Activated naive CD8-positive, alpha-beta T cell treated with anti-CD3 and anti-CD28 coated beads, Interleukin-2, amount 10 ng/mL, durations not matched to agents 7 days and 5 days (primary cell): ENCODE results near the gene EGF. TPM values are rescaled to one million over a fixed set of nuclear protein-coding genes. Genes with fewer than 3 reads are reported as not detected.

Source experiments
- ATAC-seq: fragments of 150-1000 bp; cut with Tn5 transposase; one replicate; pipeline ENCODE4 v1.10.0; 2021; ENCODE audit warnings: low read depth, moderate library complexity
- POLR2A ChIA-PET: fragments of 350-600 bp; sonication (Branson Sonifier 250); formaldehyde crosslinking; loops from one replicate; lab custom pipeline; 2021; ENCODE audit warnings: antibody characterized with exemption; lab: Charles Lee
- DNase-seq: peaks from one replicate; pipeline ENCODE4 v3.0.0; 2021
- H3K27ac Mint-ChIP-seq: one replicate; pipeline ENCODE4 v1.8.0; 2022; ENCODE audit warnings: mild to moderate bottlenecking, mixed read lengths
- H3K27me3 Mint-ChIP-seq: one replicate; pipeline ENCODE4 v1.8.0; 2022; ENCODE audit warnings: mild to moderate bottlenecking, moderate library complexity, mixed read lengths
- H3K36me3 Mint-ChIP-seq: one replicate; pipeline ENCODE4 v1.8.0; 2021; ENCODE audit warnings: mild to moderate bottlenecking, mixed read lengths
- H3K4me1 Mint-ChIP-seq: one replicate; pipeline ENCODE4 v1.8.0; 2021; ENCODE audit warnings: mixed read lengths
- H3K4me3 Mint-ChIP-seq: one replicate; pipeline ENCODE4 v1.8.0; 2022; ENCODE audit warnings: mild to moderate bottlenecking, moderate library complexity, mixed read lengths
- H3K9me3 Mint-ChIP-seq: one replicate; pipeline ENCODE4 v1.8.0; 2021; ENCODE audit warnings: mixed read lengths
- total RNA-seq, 2 experiments: library from RNA; stranded (reverse); gene quantifications; one replicate each; pipeline ENCODE4 v1.2.3, GENCODE V29; 2021

Gene EGF
- total RNA-seq, 2 experiments from 2014 or later = not detected

DNA sequence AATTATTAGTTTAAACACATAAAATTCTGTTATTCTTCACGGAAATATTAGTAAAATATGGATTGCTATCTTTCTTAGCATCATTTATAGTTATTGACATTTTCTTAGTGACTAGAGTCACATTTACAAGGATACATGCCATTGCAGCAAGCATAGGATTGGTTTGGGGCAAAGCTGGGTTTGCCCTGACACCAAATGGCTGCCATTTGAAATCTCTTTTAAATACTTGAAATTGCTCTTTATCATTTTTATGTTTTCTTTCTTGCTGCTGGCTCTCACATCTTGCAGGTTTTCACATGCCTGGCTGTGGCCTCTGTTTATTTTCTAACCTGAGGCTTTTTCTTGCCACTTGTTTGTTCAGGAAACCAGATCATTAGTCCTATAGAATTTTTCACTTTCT, 39.9 kb downstream of the EGF start:
- POLR2A ChIA-PET = no interaction called here
- Mint-ChIP-seq H3K4me1 (no peaks in the 10 kb centered on the region), H3K36me3 (no peaks in the 10 kb centered on the region), H3K27ac (no peak overlapping the region), H3K4me3 (no peak overlapping the region), H3K27me3 (peaks cover 10% of the 10 kb centered on the region), H3K9me3 (no peaks in the 10 kb centered on the region)
- DNase-seq = no peak
- ATAC-seq = no peak

DNA sequence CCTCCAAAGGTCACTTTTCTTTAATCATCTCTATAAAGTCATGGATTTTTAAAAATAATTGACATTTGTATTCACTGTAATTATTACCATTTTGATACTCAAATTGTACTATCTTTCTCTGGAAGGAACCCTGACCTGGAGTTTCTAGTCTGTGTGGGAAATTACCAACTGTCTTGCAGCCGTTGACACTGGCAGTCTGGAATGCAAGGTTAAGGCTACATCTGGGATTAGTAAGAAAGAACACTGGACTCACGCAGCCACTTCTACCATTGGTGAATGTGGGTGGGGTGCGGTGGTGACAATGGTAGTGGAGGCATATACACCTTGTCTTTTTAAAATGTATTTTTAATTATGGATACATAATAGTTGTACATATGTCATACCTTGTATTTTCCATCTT, 40.9 kb downstream of the EGF start:
- POLR2A ChIA-PET = no interaction called here
- Mint-ChIP-seq H3K36me3 (no peaks in the 10 kb centered on the region), H3K4me3 (no peak overlapping the region), H3K27ac (no peak overlapping the region), H3K9me3 (no peaks in the 10 kb centered on the region), H3K27me3 (peaks cover 15% of the 10 kb centered on the region), H3K4me1 (no peaks in the 10 kb centered on the region)
- ATAC-seq (no peak), DNase-seq (no peak)

DNA sequence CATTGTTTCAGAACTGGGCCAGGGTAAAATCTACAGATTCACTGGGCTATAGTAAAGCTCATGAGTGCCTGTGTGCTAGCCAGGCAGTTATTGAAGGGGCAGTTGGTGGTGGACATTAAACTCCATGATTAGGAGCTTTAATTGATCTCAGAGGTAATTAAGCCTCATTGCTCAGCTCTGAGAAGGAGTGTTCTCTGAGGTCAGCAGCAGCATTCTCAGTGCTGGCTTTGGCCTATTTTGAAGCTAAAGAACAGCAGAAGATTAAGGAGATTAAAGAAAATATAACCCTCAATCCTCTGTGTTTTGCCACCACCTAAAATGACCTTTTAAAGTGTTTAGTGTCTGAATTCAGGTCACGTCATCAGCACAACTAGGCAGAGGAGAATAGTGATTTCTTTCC, 42.5 kb downstream of the EGF start:
- no peak for DNase-seq
- POLR2A ChIA-PET = no interaction called here
- Mint-ChIP-seq H3K9me3 (no peaks in the 10 kb centered on the region), H3K4me1 (no peaks in the 10 kb centered on the region), H3K27ac (no peak overlapping the region), H3K4me3 (no peak overlapping the region), H3K36me3 (no peaks in the 10 kb centered on the region), H3K27me3 (peaks cover 27% of the 10 kb centered on the region)
- no peak for ATAC-seq

DNA sequence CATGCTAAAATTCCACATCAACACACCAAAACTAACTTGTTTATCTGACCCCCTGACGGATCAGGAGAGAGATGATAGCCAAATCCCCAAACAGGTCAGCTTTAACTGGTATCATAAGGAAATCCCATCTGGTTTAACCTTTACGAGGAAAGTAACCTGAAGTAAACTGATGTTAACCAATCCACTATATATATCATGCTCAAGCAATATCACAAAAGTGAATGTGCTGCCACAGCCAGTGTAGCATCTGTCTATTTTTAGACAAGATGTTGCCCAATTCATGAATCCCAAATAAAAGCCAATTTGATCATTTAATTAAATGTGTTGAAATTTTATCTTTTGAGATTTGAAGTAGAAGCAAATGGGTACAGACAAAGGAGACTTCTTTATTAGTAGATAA, 44.5 kb downstream of the EGF start:
- H3K9me3 Mint-ChIP-seq = no peaks in the 10 kb centered on the region
- no peaks in the 10 kb centered on the region for H3K36me3 Mint-ChIP-seq
- POLR2A ChIA-PET = no interaction called here
- H3K27me3 Mint-ChIP-seq = peaks cover 25% of the 10 kb centered on the region
- no peak overlapping the region for H3K4me3 Mint-ChIP-seq
- DNase-seq (no peak), ATAC-seq (no peak)
- no peaks in the 10 kb centered on the region for H3K4me1 Mint-ChIP-seq
- no peak overlapping the region for H3K27ac Mint-ChIP-seq

DNA sequence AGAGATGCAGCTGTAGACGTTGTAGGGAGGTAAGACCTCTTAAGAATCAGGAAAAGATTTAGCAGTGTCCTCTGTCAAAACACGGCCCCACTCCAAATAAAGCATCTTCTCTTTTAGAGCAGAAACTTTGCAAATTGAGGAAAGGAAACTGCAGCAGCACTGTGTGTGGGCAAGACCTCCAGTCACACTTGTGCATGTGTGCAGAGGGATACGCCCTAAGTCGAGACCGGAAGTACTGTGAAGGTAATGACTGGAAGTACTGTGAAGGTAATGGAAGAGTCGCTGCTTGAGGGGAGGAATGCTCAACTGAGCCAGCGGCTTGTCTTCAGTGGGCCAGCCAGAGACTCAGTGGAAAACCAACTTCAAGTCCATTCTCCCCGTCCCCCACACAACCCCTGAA, 46.5 kb downstream of the EGF start:
- ATAC-seq (no peak), DNase-seq (no peak)
- H3K9me3 Mint-ChIP-seq = no peaks in the 10 kb centered on the region
- H3K27ac Mint-ChIP-seq = no peak overlapping the region
- POLR2A ChIA-PET = no interaction called here
- H3K4me1 Mint-ChIP-seq = no peaks in the 10 kb centered on the region
- H3K27me3 Mint-ChIP-seq = peaks cover 34% of the 10 kb centered on the region
- no peaks in the 10 kb centered on the region for H3K36me3 Mint-ChIP-seq
- no peak overlapping the region for H3K4me3 Mint-ChIP-seq

DNA sequence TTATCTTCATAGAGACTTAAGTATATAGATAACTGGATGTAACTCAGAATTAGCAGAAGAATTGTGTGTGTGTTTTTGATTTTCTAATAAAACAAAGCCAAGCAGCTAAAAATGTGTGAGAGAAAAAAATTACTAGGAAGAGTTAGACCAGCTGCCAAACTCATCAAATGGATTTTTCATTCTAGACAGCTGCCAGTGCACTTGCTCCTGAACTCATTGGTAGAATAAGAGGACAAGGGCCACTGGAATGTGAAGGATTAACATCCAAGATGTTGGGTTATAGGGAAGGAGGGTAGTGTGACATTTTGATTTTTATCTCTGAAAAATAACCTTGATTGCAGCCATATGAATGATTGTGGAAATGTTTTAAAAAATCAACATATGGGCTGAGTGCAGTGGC, 49.7 kb downstream of the EGF start:
- no peaks in the 10 kb centered on the region for H3K4me1 Mint-ChIP-seq
- H3K27me3 Mint-ChIP-seq = peaks cover 44% of the 10 kb centered on the region
- ATAC-seq (no peak), DNase-seq (no peak)
- POLR2A ChIA-PET = no interaction called here
- H3K4me3 Mint-ChIP-seq = no peak overlapping the region
- no peaks in the 10 kb centered on the region for H3K36me3 Mint-ChIP-seq
- no peaks in the 10 kb centered on the region for H3K9me3 Mint-ChIP-seq
- no peak overlapping the region for H3K27ac Mint-ChIP-seq

DNA sequence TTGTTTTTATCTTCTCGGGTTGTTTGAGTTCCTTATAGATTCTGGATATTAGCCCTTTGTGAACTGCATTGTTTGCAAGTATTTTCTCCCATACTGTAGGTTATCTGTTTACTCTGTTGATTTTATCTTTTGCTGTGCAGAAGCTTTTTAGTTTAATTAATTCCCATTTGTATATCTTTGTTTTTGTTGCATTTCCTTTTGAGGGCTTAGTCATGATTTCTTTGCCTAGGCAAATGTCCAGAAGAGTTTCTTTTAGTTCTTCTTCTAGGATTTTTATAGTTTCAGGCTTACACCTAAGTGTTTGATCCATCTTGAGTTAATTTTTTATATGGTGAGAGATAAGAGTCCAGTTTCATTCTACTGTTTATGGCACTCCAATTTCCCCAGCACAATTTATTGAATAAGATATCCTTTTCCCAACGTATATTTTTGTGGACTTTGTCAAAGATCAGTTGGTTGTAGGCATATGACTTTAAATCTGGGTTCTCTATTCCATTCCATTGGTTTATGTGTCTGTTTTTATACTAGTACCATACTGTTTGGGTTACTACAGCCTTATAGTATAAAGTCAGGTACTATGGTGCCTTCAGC, 54.3 kb downstream of the EGF start:
- H3K4me1 Mint-ChIP-seq = peaks cover 14% of the 10 kb centered on the region
- ATAC-seq (no peak), DNase-seq (no peak)
- POLR2A ChIA-PET = no interaction called here
- H3K4me3 Mint-ChIP-seq = no peak overlapping the region
- peaks cover 24% of the 10 kb centered on the region for H3K27me3 Mint-ChIP-seq
- no peak overlapping the region for H3K27ac Mint-ChIP-seq
- H3K9me3 Mint-ChIP-seq = no peaks in the 10 kb centered on the region
- H3K36me3 Mint-ChIP-seq = no peaks in the 10 kb centered on the region

DNA sequence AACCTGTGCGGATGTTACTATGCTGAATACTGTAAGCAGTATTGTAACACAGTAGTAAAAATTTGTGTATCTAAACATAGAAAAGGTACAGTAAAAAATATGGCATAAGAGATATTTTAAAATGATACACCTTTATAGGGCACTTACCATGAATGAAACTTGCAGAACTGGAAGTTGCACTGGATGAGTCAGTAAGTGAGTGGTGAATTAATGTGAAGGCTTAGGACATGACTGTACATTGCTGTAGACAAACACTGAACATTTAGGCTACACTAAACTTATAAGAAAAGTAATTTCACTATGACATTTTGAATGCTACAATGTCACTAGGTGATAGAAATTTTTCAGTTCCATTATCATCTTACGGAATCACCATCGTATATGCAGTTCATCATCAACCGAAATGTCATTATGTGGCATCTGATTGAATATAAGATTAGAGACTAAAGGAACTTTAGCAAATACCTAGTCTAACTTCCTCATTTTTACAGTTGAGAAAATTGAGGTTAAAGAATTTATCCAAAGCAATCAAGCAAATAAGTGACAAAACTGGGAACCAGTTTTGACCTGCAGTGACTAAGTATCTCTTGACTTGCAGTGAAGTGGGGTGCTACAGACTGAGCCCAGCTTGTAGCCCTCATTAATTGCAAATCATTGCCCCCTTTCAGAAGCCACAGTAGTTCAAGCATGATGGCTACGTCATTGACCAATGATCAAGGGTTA, 55.3 kb downstream of the EGF start:
- Mint-ChIP-seq H3K4me1 (peaks cover 18% of the 10 kb centered on the region), H3K9me3 (no peaks in the 10 kb centered on the region), H3K27ac (no peak overlapping the region), H3K27me3 (peaks cover 22% of the 10 kb centered on the region), H3K4me3 (no peak overlapping the region), H3K36me3 (no peaks in the 10 kb centered on the region)
- DNase-seq (no peak), ATAC-seq (no peak)
- POLR2A ChIA-PET = no interaction called here

DNA sequence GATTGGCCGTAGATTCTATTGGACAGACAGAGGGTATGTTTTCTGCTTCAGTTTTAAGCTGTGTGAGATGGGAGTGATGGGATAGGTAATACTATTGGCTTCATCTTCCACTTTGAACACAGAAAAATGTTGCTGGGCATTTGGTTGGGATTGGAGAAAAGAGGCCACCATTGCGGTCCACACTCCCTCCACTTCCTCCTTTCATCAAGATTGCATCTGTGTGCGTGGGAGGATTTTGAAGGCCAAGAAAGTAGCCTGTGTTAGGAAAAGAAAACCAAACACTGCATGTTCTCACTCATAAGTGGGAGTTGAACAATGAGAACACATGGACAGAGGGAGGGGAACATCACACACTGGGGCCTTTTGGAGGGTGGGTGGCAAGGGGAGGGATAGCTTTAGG, 56.4 kb downstream of the EGF start:
- DNase-seq (no peak), ATAC-seq (no peak)
- Mint-ChIP-seq H3K4me3 (no peak overlapping the region), H3K4me1 (peaks cover 23% of the 10 kb centered on the region), H3K36me3 (no peaks in the 10 kb centered on the region), H3K9me3 (no peaks in the 10 kb centered on the region), H3K27me3 (peaks cover 13% of the 10 kb centered on the region), H3K27ac (no peak overlapping the region)
- POLR2A ChIA-PET = no interaction called here

DNA sequence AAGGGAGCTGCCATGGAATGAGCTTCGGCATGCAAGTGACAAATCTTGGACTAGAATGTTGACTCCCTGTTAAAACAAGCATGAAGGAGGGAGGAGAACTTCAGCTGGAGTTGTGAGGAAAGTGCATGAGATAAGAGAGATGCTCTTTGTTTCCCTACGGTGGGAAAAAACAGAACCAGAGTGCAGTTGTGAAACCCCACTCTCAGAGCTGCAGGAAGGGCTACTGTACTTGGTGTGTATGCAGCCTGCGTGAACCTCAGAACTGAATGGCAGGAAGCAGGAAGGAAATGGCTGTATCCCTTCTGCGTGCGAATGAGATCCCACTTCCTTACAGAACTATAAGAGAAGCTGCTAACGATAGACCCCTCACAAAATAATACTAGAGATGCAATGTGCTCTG, 57.2 kb downstream of the EGF start:
- H3K4me3 Mint-ChIP-seq = peak overlapping the region; percentile 57
- peaks cover 8% of the 10 kb centered on the region for H3K27me3 Mint-ChIP-seq
- no peak for DNase-seq
- no peaks in the 10 kb centered on the region for H3K9me3 Mint-ChIP-seq
- H3K4me1 Mint-ChIP-seq = peaks cover 23% of the 10 kb centered on the region
- peak overlapping the region; percentile 58 for H3K27ac Mint-ChIP-seq
- no peaks in the 10 kb centered on the region for H3K36me3 Mint-ChIP-seq
- peak; percentile 78 for ATAC-seq
- POLR2A ChIA-PET = no interaction called here

DNA sequence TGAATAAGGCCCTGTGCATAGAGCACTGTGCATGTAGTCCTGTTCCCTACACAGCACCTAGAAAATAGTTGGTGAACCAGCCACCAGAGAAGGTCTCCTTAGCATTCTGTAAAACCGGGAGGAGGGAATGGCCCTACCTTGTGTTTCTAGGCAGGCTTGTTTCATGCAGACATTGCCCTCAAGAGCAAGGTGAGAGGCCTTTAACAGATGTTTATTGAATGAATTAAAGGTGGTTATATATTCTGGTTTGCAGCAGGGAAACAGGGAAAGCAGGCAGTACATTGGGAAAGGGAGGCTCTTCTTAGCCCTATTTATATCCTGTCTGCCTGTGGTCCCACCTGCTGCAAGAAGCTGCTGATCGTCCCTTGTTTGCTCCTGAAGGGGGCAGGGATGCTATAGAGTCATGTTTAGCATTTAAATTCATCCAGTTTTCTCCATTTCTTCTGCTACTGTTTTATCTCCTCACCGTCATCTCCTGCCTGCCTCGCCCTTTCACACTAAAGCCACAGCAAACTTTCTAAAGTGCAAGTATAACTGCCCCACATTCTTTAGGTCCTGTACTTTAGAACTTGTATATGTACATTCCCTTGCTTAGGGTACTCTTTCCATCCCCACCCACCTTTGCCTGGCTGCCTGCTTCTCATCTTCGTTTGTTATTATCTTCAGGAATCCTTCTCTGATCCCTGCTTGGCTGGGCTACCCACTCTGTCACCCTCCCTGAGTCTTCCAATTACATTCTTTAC, 60.3 kb downstream of the EGF start:
- H3K27ac Mint-ChIP-seq = no peak overlapping the region
- H3K36me3 Mint-ChIP-seq = no peaks in the 10 kb centered on the region
- H3K4me1 Mint-ChIP-seq = peaks cover 23% of the 10 kb centered on the region
- H3K27me3 Mint-ChIP-seq = peaks cover 9% of the 10 kb centered on the region
- H3K9me3 Mint-ChIP-seq = no peaks in the 10 kb centered on the region
- no peak overlapping the region for H3K4me3 Mint-ChIP-seq
- POLR2A ChIA-PET = no interaction called here
- ATAC-seq = no peak
- DNase-seq = no peak

DNA sequence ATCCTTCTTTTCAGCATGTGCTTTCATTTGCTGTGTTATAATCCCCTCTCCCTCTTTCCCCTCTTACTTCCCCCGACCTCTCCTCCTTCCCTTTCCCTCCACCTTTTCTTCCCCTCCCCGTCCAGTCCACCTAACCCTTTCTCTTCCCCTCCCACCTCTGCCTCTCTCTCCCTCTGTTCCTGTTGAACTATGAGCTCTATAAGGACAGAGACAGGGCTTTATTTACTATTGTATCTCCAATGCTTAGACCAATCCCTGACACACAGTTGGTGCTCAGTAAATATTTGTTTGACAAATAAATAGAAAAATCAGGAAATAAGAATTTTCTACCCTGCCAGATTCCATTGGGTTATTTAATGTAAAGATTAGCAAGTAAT, 60.8 kb downstream of the EGF start:
- no peak for DNase-seq
- no peaks in the 10 kb centered on the region for H3K9me3 Mint-ChIP-seq
- no peak overlapping the region for H3K27ac Mint-ChIP-seq
- POLR2A ChIA-PET = no interaction called here
- H3K27me3 Mint-ChIP-seq = peaks cover 9% of the 10 kb centered on the region
- H3K36me3 Mint-ChIP-seq = no peaks in the 10 kb centered on the region
- ATAC-seq = no peak
- peaks cover 23% of the 10 kb centered on the region for H3K4me1 Mint-ChIP-seq
- no peak overlapping the region for H3K4me3 Mint-ChIP-seq

DNA sequence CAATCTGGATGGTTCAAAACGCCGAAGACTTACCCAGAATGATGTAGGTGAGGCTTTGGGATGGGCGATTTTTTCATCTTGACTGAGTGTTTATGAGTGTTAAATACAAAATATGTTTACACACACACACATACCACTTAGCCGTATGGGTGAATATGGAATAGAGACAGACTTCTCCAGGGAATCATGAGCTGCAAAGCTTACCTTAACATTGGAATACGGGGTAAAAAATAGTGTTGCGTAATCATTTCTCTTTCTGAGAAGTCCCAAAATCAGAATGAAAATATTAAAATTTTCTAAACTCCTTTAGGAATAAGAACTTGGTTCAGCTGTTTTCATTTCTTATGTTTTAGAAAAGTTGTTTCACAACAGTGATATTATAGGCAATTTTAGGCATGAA, 63.5 kb downstream of the EGF start:
- Mint-ChIP-seq H3K36me3 (no peaks in the 10 kb centered on the region), H3K4me1 (peaks cover 9% of the 10 kb centered on the region), H3K4me3 (no peak overlapping the region), H3K27me3 (peaks cover 34% of the 10 kb centered on the region), H3K27ac (no peak overlapping the region), H3K9me3 (no peaks in the 10 kb centered on the region)
- POLR2A ChIA-PET = no interaction called here
- no peak for ATAC-seq
- DNase-seq = no peak
